Activated CD4-positive, CD25-positive, alpha-beta regulatory T cell treated with anti-CD3 and anti-CD28 coated beads, Interleukin-2, amount 50 U/mL, for 16 hours (primary cell): ENCODE data around the gene AXIN1.

ENCODE experiments used
- DNase-seq: peaks from one replicate; pipeline ENCODE4 v3.0.0-alpha.2; 2020; ENCODE audit warnings: low read depth, low spot score

Gene AXIN1

DNA sequence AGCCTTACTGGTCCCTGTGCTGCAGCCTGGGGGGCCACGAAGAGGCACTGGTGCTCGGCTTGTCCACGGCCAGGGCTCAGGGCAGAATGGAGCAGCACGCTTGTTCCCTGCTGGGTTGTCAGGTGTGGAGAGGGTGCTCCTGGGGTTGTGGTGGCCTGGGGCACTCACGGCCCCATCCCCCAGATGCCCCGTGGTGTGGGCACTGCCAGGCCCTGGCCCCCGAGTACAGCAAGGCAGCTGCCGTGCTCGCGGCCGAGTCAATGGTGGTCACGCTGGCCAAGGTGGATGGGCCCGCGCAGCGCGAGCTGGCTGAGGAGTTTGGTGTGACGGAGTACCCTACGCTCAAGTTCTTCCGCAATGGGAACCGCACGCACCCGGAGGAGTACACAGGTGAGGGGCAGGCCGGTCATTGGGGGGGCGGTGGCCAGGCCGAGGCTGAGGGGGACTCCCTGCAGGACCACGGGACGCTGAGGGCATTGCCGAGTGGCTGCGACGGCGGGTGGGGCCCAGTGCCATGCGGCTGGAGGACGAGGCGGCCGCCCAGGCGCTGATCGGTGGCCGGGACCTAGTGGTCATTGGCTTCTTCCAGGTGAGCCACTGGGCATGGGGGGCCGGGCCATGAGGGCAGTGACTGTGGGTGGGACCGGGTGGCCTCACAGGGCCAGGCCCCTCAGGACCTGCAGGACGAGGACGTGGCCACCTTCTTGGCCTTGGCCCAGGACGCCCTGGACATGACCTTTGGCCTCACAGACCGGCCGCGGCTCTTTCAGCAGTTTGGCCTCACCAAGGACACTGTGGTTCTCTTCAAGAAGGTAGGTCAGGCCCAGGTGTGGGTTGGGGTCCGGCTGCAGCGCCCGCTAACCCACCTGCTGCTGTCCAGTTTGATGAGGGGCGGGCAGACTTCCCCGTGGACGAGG, 68.1 kb downstream of the AXIN1 start:
- no peak for DNase-seq

GRCh38 chr16:283033-283805, 69.3 kb downstream of the AXIN1 start, which contains the start of gene PDIA2:
PDIA2 (plus strand) TSS chr16:283164; CDS start chr16:283170, 6 bp downstream.
- no peak for DNase-seq

- DNase-seq: no peak
These were observed 70.0 kb downstream of the AXIN1 start for GRCh38 chr16:282491-282890.

DNA sequence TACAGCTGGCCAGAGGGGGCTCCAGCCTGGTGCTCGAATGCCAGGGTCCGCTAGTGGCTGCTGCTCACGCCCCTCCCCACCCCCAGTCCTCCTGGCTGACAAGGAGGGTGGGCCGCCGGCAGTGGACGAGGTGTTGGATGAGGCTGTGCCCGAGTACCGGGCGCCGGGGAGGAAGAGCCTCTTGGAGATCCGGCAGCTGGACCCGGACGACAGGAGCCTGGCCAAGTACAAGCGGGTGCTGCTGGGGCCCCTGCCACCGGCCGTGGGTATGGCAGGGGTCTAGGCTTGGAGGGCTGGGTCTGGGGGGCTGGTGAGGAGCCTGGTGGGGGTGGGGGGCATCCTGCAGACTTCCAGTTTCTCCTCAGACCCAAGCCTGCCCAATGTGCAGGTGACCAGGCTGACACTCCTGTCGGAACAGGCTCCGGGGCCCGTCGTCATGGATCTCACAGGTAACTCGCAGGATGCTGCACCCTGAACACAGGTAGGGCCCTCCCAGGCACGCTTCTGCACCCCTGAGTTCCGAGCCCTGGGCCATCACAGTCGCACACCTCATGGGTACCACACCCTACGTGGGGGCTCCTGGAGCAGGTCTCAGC, 70.8 kb downstream of the AXIN1 start:
- no peak for DNase-seq

GRCh38 chr16:280991-281659, 71.4 kb downstream of the AXIN1 start:
- no peak for DNase-seq

- no peak for DNase-seq
These were observed 72.0 kb downstream of the AXIN1 start, which contains the start of gene ARHGDIG for GRCh38 chr16:280552-280951. ARHGDIG (plus strand) TSS chr16:280591; CDS start chr16:280681, 90 bp downstream.

GRCh38 chr16:280005-280460, 72.5 kb downstream of the AXIN1 start:
- no peak for DNase-seq

DNA sequence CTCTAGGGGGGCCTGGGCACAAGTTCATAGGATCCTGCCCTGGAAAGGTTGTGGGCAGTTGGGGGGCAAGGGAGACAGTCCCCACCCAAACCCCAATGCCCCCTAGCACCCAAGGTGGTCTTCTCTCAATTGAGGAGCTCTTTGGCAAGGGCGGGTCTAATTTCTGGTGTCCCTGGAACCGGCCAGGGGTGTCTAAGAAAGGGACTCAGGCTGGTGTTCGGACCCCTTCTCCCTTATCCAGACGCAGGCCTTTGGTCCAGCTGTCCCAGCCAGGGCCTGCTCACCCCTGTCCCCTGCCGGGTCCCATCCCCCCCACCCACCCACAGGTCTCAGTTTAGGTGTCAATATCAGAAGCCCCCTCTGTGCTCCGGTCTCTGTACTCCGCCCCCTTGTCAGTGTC, 73.0 kb downstream of the AXIN1 start:
- DNase-seq: no peak

GRCh38 chr16:278863-279366, 73.6 kb downstream of the AXIN1 start:
- DNase-seq: no peak

- no peak for DNase-seq
These were observed 76.0 kb downstream of the AXIN1 start for GRCh38 chr16:276426-277077.

GRCh38 chr16:275786-276232, 76.7 kb downstream of the AXIN1 start, which contains the start of gene RGS11:
RGS11 (minus strand) TSS chr16:275944; CDS start chr16:275911, 33 bp downstream.
- DNase-seq: no peak

DNA sequence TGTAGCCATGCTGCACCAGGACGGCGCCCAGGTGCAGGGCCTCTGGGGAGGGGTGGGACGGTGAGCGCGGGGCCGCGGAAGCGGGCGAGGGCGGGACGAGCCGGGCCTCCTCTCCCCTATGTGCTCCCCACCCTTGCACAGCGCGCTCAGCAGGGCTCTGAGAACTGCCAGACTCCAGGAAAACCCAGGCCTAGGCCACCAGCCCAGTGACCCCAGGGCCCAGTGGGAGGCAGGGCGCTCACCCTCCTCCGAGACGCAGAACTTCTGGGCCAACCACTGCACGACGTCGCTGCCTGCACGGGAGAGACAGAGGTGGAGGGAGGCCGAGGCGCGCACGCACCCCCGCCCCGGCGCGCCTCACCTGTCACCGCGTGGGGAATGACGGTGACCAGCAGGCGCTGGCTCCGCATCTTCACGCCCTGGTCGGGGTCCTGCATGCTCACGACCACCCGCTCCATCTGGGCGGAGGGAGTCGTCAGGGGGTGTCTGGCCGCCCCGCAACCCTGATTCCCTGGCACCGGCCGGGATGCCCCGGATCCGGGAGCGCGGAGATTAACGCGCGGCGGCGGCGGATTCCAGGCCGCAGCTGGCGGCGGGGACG, 77.4 kb downstream of the AXIN1 start:
- DNase-seq: no peak

- DNase-seq: no peak
These were observed 78.7 kb downstream of the AXIN1 start for GRCh38 chr16:273547-274421.

DNA sequence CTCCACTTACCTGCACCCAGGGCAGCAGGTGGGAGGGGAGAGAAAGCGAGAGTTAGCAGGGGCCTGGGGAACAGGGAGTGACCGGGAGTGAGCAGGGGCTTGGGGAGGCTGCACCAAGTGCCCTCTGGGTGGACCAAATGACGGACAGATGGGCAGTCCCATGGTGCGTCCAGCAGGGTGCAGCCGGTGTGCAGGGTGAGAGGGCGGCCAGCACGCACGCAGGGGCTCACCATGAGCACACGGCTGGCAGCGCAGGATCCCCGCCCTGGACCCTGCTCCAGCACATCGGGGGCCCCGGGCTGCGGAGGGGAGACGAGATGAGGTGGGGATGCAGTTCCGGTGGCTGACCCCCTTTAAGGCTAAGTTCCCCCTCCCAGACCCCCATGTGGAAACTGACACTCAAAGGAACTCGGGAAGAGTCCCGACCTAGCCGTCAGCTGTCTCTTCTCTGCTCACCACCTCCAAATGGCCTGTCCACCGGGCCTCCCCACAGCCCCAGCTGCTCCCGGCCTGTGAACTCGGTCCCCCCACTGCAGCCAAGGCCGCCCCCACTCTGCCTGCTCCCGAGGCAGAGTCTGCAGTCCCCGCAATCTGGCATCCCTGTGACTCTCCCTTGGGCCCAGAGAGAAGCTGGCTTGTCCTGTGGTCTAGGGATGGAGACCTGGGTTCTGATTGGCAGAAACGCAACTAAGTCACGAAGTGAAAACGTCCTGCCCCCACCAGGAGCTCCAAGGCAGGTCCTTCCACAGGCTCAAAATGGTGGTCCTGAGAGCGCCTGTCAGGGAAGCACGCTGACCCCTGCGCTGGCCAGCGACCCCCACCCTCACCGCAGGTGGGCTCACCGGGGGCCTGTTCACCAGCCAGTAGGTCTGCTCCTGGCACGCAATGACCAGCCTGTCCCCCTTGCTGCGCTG, 79.6 kb downstream of the AXIN1 start:
- no peak for DNase-seq

- no peak for DNase-seq
These were observed 81.9 kb downstream of the AXIN1 start for GRCh38 chr16:270381-271255.

- no peak for DNase-seq
These were observed 83.3 kb downstream of the AXIN1 start for GRCh38 chr16:269061-269796.
